ENCODE measurements around the gene ENAH.

The ENAH gene

DNA sequence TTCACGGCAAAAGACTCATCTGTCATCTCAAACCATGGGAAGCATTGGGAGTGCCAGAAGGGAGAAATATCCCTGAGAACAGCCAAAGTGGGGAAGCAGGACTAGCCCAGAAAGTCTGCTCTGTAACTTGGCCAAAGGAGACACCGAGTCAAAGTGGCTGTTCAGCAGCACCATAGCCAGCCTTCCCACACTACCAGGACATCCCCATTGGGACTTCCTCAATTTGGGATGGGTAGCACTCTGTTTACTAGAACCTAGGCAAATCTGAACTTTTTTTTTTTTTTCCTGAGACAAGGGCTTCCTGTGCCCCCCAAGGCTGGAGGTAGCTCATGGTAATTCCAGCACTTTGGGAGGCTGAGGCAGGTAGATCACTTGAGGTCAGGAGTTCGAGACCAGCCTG, 93.0 kb downstream of the ENAH start:
- DNase-seq (ENCODE audit: low read depth in 3 of 3): no peak

DNA sequence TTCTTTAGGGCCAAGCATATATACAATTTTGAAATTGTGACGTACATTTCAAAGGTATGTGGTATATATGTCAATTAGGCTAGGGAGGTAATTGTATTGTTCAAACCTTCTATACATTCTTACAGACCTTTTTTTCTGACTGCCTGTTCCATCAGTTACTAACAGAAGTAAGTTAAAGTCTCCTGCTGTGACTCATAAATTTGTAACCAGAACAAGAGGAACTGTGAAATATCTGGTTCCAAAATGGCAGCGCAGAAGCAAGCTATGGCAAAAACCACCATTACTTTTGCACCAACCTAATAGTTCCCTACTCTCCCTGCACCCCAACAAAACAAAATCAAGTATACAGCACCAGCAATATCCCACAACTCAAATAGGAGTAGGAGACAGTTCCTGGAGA, 93.6 kb downstream of the ENAH start:
- no peak for DNase-seq (ENCODE audit: low read depth in 3 of 3)

DNA sequence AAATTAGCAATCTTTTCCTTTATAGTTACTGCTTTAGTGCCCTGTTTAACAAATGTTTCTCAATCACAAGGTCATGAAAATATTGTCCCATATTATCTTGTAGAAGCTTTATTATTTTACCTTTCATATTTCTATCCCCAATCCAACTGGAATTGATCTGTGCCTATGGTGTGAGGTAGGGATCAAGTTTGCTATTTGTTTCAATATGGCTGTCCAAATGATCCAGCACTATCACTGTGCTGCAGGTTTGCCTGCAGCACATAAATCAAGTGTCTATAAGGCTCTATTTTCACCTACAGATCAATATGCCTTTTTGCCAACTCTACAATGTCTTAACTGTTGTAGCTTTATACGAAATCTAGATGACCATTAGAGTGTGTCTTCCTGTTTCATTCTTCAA, 96.2 kb downstream of the ENAH start:
- DNase-seq (ENCODE audit: low read depth in 3 of 3): no peak

DNA sequence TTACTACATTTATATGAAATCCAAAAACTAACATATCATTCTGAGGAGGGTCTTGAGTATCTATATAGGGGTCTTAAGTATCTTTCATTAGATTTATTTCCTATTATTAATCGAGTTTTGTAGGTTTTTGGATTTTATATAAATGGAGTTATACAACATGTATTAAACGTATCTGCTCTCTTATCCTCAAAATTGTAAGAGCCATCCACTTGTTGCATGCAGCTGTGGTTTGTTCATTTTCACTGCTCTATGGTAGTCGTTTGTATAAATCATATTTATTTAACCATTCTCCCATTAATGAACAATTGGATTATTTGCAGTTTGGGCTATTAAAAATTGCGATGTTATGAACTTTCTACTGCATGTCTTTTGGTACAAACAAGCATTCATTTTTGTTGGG, 97.1 kb downstream of the ENAH start:
- no peak for DNase-seq (ENCODE audit: low read depth in 3 of 3)

DNA sequence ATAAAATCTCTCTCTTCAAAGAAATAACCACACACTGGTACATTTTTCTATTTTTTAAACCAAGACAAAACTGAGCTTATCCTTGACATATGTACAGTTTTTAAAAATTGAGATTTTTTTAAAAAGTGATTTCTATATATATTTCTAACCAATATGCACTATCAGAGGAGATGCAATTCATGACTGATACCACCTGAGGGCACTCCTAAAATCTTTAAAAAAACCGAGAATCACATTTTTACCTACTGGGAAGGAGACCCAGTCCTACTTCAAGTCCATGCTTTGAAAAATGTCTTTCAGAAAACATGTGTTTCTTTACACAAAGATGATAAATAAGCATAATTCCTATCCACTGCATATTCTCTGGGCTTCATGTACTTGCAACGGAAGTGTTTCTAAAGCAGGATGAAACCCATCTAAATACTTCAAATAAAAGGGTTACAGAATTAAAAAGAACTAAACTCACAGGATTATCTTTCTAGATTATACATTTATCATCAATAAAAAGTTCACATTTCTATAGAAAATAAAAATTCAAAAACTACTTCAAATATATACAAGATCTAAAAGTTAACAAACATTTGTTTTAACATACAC, 98.6 kb downstream of the ENAH start:
- no peak for DNase-seq (ENCODE audit: low read depth in 3 of 3)

DNA sequence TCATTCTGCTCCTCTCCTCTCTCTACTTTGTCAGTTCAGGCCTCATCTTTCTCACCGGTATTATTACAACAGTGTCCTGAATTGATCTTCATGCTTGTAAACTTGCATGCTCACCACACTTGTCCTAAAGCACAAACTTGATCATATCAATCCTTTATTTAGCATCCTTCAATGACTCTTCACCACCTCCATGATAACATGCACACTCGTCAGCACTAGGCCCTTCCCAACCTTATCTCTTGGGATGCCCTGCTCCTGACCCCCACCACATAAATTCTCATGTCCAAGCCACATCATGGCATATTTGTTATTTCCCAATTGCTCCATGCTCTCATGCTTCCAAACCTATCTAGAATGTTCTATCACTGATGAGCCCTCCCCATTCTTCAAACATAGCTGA, 103.1 kb downstream of the ENAH start:
- DNase-seq (ENCODE audit: low read depth in 3 of 3): no peak

DNA sequence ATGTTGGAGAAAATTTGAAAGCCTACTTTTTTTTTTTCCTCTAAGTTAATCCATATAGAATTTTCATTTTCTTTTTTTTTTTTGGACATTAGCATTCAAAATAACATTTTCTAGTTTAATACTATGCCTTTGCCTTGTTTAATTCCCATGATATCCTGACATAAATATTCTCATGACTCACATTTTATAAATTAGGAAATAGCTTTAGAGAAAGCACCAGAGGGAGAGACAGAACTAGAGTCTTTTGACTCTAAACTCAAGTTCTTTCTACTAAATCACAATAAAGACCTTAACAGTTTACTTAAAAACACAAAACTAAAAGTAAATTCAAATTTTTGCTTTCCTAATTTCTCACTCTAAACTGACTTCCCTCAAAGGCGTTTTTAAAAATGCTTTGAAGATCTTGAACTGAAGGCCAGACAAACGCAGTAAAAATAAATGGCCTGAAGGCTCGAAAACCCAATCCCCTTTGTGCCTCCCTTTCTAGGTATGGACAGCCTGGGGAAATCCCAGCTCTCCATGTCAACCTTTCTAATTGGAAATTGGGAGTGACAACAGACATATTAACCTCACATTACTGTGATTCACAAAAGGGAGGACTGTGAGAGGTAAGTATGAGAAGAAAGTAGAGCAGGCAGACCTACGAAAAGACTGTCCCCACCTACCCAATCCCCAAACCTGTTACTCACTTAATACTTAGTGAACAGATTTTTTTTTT, 104.6 kb downstream of the ENAH start:
- DNase-seq (ENCODE audit: low read depth in 3 of 3): no peak

DNA sequence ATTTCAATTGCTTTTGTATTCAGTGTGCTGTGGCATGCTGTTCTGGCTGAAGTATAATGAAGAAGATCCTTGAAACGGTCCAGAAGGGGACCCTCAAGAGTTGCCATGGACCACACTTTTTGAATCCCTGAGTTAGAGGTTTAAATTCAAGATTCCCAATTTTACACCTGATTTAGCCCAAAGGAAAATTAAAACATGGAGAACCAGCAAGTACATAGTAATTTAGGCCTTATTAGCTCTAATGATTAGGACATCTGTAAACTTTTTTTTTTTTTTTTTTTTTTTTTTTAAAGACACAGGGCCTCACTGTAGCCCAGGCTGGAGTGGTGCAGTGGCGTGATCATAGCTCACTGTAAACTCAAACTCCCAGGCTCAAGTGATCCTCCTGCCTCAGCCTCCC, 107.3 kb downstream of the ENAH start:
- DNase-seq (ENCODE audit: low read depth in 3 of 3): no peak

DNA sequence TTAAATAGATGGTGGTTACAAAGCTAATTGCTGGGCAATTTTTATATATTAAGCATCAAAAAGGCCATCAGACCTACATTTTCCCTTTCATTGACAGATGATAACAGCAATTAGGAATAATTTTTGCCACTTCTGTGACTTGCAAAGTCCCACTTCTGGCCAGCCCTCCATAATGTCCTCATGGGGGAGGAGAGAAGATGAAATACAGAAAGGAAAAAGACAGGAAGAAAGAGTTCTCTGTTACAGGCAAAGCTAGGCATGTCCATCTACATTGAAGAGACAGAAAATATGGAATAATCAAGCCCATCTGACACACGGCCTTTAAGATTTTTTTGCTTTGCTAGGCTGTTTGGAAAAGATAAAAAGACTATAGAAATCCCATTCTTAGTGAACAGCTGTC, 108.0 kb downstream of the ENAH start:
- DNase-seq (ENCODE audit: low read depth in 3 of 3): no peak

DNA sequence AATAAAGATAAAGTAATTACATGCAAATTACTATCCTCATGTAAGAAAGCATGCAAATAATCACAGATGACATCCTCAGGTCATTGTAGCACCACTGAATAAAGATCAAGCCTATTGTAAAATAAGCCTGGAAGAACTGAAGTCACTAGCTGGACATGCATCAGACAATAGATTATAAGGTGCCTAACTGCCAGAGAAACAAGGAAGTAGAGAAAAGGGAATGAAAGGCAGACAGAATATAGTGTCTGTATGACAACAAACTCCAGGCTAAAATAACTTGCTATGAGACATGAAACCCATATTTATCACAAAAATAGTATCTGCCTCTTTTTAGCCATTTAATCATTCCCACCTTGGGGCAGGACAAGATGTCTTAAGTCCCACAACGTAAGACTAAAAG, 108.7 kb downstream of the ENAH start:
- no peak for DNase-seq (ENCODE audit: low read depth in 3 of 3)

DNA sequence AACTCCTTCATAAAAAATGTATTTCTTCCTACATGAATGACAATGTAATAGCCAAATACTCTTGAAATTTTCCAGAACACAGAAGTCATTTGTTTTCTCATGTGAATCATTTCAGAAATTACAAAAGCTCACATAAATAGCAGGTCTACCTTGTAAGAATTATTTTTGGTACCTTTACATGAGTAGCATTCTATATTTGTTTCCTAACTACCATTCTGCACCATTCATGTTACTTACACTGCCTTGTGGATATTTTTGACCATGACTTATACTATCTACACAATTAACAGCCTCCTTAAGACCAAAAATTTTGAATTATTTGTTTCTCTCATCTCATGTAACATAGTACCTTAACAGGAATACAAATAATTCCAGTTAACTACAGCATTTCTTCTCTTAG, 109.6 kb downstream of the ENAH start:
- DNase-seq (ENCODE audit: low read depth in 3 of 3): no peak

DNA sequence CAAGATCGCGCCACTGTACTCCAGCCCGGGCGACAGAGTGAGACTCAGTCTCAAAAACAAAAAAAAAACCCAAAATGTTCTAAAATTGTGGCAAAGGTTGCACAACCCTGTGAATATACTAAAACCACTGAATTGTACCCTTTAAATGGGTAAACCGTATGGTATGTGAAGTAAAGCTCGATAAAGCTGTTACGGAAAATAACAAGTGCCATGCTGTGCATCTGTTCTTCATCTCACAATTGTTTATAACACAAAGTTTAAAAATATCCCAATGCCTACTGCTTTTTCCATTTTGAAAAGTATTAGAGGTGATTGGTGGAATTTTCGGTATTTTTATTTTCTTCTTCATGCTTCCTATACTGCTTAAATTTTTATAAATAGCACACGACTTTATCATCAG, 111.5 kb downstream of the ENAH start:
- DNase-seq (ENCODE audit: low read depth in 3 of 3): no peak

DNA sequence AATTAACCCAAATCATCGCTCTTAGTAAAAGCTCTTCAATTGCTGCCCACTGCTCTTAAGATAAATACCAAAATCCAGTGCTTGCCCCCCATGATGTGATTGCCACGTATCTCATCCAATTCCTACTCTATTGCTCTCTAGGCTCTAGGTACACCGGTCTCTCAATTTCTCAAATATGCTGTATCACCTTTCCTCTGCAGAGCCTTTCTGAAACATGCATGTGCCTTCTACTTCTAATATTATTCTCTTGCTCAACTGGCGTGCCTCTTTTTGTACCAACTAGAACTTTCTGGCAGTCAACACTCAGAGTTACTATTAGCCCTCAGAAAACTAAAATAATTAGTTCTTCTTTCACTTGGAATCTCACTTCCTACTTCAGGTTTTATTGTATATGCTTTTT, 113.3 kb downstream of the ENAH start:
- DNase-seq (ENCODE audit: low read depth in 3 of 3): no peak

DNA sequence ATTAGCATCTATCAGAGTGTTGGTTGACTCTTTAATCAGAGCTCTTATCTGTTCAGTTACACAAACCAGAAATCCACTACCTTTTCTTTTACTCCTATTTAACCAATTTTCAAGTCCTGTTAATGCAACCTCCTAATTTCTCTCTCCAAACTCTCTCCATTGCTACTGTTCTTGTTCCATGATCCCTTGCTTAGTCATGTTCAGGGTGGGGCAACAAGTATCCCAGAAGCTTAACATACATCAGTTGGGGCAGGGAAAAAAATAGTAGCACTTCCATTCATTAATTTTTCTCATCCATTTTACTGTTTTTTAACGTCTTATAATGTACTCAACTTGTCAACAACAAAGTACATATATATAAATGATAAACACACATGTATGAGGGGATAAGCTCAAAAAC, 113.9 kb downstream of the ENAH start:
- DNase-seq (ENCODE audit: low read depth in 3 of 3): no peak

DNA sequence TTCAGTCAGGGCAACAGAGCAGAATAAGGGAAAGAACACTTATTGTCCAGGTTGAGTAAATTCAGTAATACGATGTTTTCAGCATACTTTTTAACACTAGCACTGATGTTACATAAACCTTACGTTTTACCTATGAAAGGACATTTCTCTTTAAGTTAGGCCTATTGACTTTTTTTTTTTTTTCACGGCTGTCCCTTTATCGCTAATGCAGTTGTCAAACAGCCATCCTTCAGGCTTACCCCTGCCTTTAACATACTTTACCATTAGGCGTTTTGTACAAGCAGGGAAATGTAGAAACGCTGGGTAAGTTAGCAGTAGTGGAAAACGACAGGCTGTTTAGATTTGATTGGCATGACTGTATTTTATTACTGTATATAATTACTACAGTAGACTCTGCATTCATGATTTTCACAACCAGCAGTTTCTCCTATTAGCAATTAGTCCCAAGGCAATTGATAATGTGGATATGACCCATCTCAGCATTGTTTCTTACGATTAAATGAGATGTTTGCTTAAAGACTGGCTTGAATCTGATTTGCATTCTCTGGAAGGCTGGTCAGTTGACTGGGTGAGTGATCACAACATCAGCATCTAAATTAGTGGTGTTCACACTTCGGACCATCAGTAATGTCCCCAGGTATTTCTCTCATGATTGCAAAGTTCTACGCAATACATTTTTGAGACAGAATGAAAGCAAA, 115.2 kb downstream of the ENAH start:
- DNase-seq (ENCODE audit: low read depth in 3 of 3): no peak

DNA sequence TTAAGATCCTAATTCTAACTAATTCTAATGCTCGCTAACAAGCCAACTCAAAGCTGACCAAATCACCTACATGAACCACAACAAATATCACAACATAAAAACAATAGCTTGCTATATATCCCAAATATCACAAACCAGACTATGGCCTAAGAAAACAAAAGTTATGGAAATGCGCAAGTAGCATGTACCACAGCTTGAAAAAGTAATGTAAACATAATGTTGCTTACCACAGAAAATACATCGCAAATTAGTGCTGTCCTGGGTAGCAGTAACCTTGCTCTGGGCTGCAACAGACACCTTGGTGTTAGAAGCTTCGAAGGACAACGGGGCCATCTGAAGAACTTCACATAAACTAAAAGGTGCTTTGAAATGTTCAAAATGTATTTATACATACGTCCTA, 117.6 kb downstream of the ENAH start:
- DNase-seq (ENCODE audit: low read depth in 3 of 3): no peak

DNA sequence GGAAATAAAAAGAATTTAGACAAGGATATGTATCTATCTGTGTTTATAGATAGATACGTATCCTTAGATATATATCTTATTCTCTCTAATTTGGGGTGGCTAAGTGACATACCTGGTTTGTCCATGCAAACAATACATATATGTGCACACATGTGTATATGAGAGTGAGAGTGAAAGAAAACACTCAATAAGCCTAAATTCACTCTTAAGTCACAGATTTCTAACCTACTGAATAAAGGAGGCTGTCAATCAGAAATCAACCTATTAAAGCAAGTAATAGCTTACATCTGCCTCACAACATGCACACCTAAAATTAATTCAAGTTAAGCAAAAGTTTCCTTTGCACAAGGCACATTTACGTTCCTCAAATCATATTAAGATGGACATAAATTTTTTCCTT, 118.2 kb downstream of the ENAH start:
- DNase-seq (ENCODE audit: low read depth in 3 of 3): no peak

DNA sequence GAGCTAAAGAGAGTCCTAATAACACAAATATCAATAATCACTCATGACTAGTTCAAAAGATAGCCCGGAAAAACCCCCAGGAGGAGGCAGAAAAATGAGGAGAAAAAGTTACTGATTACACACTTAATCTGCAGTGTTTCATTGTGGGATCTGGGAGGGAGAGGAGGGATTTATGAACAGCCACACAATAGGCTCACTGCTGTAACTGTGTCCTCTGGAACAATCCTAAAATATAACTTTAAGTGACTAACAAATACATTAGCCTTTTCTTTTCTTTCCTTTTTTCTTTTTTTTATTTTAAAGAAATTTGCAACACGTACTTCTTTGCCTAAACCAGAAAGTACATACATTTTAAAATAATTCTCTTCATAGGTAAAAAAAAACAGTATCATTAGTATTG, 118.8 kb downstream of the ENAH start:
- no peak for DNase-seq (ENCODE audit: low read depth in 3 of 3)

DNA sequence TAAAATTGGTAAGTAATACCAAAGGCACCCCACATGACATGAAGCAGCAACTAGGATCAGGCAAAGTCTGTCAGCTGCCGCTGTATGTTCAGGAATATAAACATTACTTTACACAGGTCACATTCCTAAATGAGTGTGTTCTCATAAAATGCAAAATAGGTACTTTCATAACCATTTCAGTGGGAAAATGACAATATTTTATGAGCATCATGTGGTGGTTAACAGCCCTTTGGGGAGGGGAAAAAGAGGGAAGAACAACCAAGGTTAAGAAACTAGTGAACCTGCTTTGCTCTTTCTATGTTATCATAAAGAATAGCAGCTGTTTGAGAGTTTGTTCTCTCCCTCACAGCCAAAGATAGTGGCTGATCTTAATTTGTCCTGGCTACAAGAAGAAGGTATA, 119.7 kb downstream of the ENAH start:
- DNase-seq (ENCODE audit: low read depth in 3 of 3): no peak

DNA sequence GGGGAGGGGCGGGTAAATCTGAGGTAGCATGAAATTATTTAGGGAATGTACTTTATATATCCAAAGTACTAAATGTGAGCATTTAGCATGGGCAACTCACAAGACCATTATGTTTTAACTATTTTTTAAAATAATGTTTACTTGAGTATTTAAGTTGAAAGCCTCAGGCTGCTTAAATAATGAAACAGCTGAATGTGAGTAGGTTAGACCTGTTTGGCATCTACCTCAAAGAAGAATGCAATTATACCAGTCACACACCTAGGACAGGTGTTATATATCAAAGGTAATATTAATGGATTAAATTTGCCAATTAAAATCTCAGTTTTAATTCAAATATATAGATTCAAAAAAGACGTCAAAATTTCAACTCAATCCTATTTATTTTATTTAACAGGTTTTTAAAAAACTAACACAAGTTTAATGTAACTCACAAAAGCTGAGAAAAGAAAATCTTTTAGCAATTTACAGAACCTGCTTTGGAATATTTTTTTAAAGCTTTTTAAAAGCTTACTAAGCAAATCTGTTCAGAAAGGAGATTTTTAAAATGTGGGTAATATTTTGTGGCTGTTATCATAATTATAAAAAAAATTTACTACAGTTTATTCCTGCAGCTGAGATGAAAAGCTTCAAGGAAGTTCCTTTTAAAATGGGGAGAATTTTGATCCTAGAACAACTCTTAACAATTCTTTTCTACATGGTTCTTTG, 120.5 kb downstream of the ENAH start:
- DNase-seq (ENCODE audit: low read depth in 3 of 3): no peak

DNA sequence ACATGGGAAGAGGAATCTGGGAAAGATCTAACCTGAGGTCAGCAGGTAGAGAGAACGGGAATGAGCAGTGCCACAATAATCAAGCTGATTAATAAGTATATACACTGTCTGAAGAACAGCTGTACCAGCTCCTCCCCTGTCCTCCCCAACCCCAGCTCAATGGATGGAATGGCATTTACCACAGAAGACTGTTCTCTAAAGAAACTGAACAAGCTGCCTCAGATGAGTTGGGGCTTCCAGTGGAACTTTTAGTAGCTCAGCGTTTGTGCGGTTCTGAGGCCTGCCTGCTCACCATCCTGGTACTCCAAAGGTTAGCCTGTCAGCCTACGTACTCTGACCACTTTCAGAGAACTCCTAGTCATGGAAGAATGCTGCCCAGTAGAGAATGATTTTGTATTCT, 123.2 kb downstream of the ENAH start:
- DNase-seq (ENCODE audit: low read depth in 3 of 3): no peak

DNA sequence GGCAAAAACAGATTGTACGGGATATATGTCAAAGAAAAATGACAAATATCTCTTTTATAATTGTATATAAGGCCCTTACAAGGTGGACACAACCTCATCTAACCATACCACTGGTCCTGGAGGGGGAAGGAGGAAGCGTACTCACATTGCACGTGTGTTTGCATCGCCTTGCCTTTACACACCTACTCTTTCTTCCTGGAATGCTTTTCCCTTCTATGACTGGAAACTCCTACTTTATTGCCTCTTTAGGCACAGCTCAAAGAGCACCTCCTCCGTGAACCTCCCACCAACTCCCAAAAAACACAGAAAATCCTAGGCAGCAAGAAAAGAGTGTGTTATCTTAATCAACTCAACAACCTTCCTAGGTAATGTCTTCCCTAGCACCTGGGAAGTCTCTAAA, 125.3 kb downstream of the ENAH start:
- no peak for DNase-seq (ENCODE audit: low read depth in 3 of 3)

DNA sequence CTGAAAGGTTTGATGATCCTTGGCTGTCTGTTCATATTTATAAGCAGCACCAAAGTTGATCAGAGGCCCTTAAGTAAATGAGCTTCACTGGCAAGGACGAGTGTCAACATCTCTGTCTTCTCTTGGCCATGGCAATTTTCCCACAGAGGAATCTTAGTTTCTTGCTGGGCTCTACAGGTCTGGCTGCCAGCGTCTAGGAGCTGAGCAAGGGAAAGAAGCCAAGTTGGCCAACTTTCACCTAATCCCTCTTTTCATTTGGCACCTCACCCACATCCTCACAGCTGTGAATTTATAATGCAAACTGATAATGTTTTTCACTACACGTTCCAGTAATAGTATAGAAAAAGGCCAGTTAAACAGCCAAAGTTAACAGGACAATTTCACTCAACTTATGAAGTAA, 126.0 kb downstream of the ENAH start:
- no peak for DNase-seq (ENCODE audit: low read depth in 3 of 3)
